Endodermal cell (in vitro differentiated cells): ENCODE data around the gene MYRIP. TPM values are rescaled to one million over a fixed set of nuclear protein-coding genes. Genes with fewer than 3 reads are reported as not detected.

Experiments
- DNase-seq: peaks from one replicate; pipeline ENCODE4 v3.0.0-alpha.2; 2017
- H3K27ac ChIP-seq: 2 replicates; pipeline ENCODE4 v1.5.1; 2013; ENCODE audit warnings: mild to moderate bottlenecking, low read depth, low read length, moderate library complexity
- H3K27me3 ChIP-seq: 2 replicates; pipeline ENCODE4 v1.6.1; 2013; ENCODE audit warnings: mild to moderate bottlenecking, low read length, moderate library complexity; ENCODE audit not compliant: insufficient read depth, control insufficient read depth, poor library complexity, severe bottlenecking
- H3K36me3 ChIP-seq: 2 replicates; pipeline ENCODE4 v1.7.0; 2013; ENCODE audit warnings: mild to moderate bottlenecking, low read length, moderate library complexity; ENCODE audit not compliant: control insufficient read depth, insufficient read depth
- H3K4me1 ChIP-seq: one replicate; pipeline ENCODE4 v1.7.0; 2013; ENCODE audit warnings: low read length; ENCODE audit not compliant: control insufficient read depth, insufficient read depth
- H3K4me3 ChIP-seq: 2 replicates; pipeline ENCODE4 v1.5.1; 2013; ENCODE audit warnings: mild to moderate bottlenecking, low read length, moderate library complexity
- H3K9ac ChIP-seq: 2 replicates; pipeline ENCODE4 v1.6.1; 2013; ENCODE audit warnings: mild to moderate bottlenecking, low read length, moderate library complexity; ENCODE audit not compliant: poor library complexity, severe bottlenecking; ENCODE audit errors: extremely low read depth
- H3K9me3 ChIP-seq: 2 replicates; pipeline ENCODE4 v1.6.1; 2013; ENCODE audit warnings: mild to moderate bottlenecking, low read length, moderate library complexity; ENCODE audit not compliant: control insufficient read depth
- H3K27ac Mint-ChIP-seq: 2 replicates; pipeline ENCODE4 v1.8.0; 2020; ENCODE audit warnings: mixed read lengths
- H3K27me3 Mint-ChIP-seq: 2 replicates; pipeline ENCODE4 v1.8.0; 2021; ENCODE audit warnings: mild to moderate bottlenecking, mixed read lengths; ENCODE audit not compliant: insufficient read depth
- H3K36me3 Mint-ChIP-seq: 2 replicates; pipeline ENCODE4 v1.8.0; 2020; ENCODE audit warnings: low read depth, mixed read lengths
- H3K4me1 Mint-ChIP-seq: 2 replicates; pipeline ENCODE4 v1.8.0; 2020; ENCODE audit warnings: mixed read lengths
- H3K4me3 Mint-ChIP-seq: 2 replicates; pipeline ENCODE4 v1.8.0; 2020; ENCODE audit warnings: mild to moderate bottlenecking, moderate library complexity, mixed read lengths
- H3K9me3 Mint-ChIP-seq: 2 replicates; pipeline ENCODE4 v1.8.0; 2020; ENCODE audit warnings: mild to moderate bottlenecking, mixed read lengths
- WGBS, 2 experiments: methylation state at CpG; one replicate each; pipeline versions ENCODE4 v1.1.5 to v1.1.7; 2013; ENCODE audit warnings: missing lambda C conversion rate in 2 of 2, mixed read lengths in 1 of 2; ENCODE audit not compliant: insufficient coverage in 1 of 2, insufficient read length in 1 of 2; 5-methylcytosine and 5-hydroxymethylcytosine counted together
- total RNA-seq, 2 donors: library from RNA; stranded (reverse); fragmentation: NEBNext Ultra II Directional in 1 of 2; extraction: Animal tissue kit (Norgen Biotek cat#: 25700) in 1 of 2; gene quantifications; 2 replicates in 1 of 2; 3 replicates in 1 of 2; pipeline ENCODE4 v1.2.1, GENCODE V29; 2021
- TF ChIP-seq, protein P1 (sequence below): fragments of 200-600 bp; sonication (generic); conservative IDR thresholded peaks from 2 replicates; pipeline ENCODE4 v1.5.0; 2021; ENCODE audit warnings: antibody characterized with exemption, mild to moderate bottlenecking

Gene MYRIP
- total RNA-seq, 2 donors from 2014 or later, result 4.3 to 4.6 TPM

DNA sequence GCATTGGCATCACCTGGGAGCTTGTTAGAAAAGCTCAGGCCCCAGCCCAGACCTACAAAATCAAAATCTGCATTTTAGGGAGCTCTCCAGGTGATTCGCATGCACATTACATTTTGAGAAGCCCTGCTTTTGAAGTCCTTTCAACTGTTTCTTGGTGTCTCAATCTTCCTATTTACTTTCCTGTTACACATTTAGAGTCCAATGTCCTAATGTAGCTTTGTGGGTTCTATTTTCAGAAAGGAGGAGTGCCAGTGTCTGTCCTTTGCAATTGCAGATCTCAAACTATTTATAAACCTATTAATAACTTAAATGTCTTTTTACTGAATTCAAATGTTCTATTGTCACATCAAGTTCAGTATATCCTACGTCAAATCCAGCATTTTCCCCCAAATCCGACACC is 27.8 kb upstream of the MYRIP start:
- TF ChIP-seq, protein P1, sequence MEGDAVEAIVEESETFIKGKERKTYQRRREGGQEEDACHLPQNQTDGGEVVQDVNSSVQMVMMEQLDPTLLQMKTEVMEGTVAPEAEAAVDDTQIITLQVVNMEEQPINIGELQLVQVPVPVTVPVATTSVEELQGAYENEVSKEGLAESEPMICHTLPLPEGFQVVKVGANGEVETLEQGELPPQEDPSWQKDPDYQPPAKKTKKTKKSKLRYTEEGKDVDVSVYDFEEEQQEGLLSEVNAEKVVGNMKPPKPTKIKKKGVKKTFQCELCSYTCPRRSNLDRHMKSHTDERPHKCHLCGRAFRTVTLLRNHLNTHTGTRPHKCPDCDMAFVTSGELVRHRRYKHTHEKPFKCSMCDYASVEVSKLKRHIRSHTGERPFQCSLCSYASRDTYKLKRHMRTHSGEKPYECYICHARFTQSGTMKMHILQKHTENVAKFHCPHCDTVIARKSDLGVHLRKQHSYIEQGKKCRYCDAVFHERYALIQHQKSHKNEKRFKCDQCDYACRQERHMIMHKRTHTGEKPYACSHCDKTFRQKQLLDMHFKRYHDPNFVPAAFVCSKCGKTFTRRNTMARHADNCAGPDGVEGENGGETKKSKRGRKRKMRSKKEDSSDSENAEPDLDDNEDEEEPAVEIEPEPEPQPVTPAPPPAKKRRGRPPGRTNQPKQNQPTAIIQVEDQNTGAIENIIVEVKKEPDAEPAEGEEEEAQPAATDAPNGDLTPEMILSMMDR, result no peak
- 61% methylated on average over 3 of the region's 3 CpGs for WGBS, 2 experiments
- DNase-seq, result no peak
- Mint-ChIP-seq H3K36me3 (no peaks in the 10 kb centered on the region), H3K27ac (no peak overlapping the region), H3K4me3 (no peak overlapping the region), H3K27me3 (peaks cover 2% of the 10 kb centered on the region), H3K4me1 (peaks cover 9% of the 10 kb centered on the region), H3K9me3 (peaks cover 20% of the 10 kb centered on the region)
- Histone ChIP-seq H3K9me3 (no peaks in the 10 kb centered on the region), H3K27ac (no peak overlapping the region), H3K4me3 (no peak overlapping the region), H3K4me1 (no peaks in the 10 kb centered on the region), H3K36me3 (no peaks in the 10 kb centered on the region), H3K27me3 (no peaks in the 10 kb centered on the region), H3K9ac (no peak overlapping the region)

DNA sequence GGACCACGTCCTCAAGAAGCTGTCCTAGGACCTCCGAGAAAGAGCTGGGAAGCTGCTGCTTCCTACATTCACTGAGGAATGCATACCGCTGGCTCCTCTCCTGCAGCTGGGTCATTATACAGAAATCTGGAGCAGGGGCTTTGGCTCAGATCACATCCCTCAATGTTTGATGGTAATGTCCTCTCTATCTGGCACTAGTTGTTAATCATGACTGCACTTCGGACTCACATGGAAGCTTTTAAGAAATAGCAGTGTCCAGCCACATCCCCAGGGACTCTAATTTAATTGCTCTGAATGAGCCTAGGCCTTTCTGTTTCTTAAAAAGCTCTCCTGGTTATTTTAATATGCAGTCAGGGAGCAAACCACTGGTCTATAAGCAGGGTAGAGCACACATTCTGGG is 25.7 kb upstream of the MYRIP start:
- Histone ChIP-seq H3K36me3 (no peaks in the 10 kb centered on the region), H3K9me3 (no peaks in the 10 kb centered on the region), H3K4me3 (no peak overlapping the region), H3K9ac (no peak overlapping the region), H3K4me1 (no peaks in the 10 kb centered on the region), H3K27me3 (no peaks in the 10 kb centered on the region), H3K27ac (no peak overlapping the region)
- H3K4me3 Mint-ChIP-seq, result no peak overlapping the region
- no peak for DNase-seq
- H3K27me3 Mint-ChIP-seq, result no peaks in the 10 kb centered on the region
- peaks cover 9% of the 10 kb centered on the region for H3K4me1 Mint-ChIP-seq
- WGBS, 2 experiments, result 89 to 100% methylated on average over 3 to 4 of the region's 4 CpGs
- H3K27ac Mint-ChIP-seq, result no peak overlapping the region
- peaks cover 7% of the 10 kb centered on the region for H3K9me3 Mint-ChIP-seq
- TF ChIP-seq, protein P1, result no peak
- no peaks in the 10 kb centered on the region for H3K36me3 Mint-ChIP-seq

DNA sequence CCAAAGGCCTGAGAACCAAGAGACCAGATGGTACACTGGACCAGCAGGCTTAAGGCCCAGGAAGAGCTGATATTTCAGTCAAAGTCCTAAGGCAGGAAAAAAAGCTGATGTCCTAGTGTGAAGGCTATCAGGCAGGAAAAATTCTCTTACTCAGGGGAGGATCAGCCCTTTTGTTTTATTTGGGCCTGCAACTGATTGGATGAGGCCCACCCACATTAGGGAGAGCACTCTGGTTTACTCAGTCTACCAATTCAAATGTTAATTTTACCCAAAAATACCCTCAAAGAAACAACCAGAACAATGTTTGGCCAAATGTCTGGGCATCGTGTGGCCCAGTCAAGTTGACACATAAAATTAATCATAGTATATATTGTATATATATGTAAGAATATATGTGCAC is 24.5 kb upstream of the MYRIP start:
- Histone ChIP-seq H3K27me3 (no peaks in the 10 kb centered on the region), H3K4me1 (no peaks in the 10 kb centered on the region), H3K4me3 (no peak overlapping the region), H3K9me3 (no peaks in the 10 kb centered on the region), H3K36me3 (no peaks in the 10 kb centered on the region), H3K27ac (no peak overlapping the region), H3K9ac (no peak overlapping the region)
- Mint-ChIP-seq H3K27me3 (no peaks in the 10 kb centered on the region), H3K4me1 (peaks cover 9% of the 10 kb centered on the region), H3K27ac (no peak overlapping the region), H3K4me3 (no peak overlapping the region), H3K36me3 (no peaks in the 10 kb centered on the region), H3K9me3 (peaks cover 1% of the 10 kb centered on the region)
- TF ChIP-seq, protein P1, result no peak
- DNase-seq, result no peak
- WGBS, 2 experiments, result no CpG with 5 or more reads among the region's 1 CpG
